Inflammatory macrophage (primary cell): Measurements from ENCODE around the gene AMER2.

ENCODE experiments used
- DNase-seq, 2 donors: peaks; one replicate each; pipeline ENCODE4 v3.0.0-alpha.2; 2020 to 2022
- total RNA-seq, 18 experiments: gene quantifications; one replicate each; lab custom pipeline; 2026; ENCODE audit warnings: mixed read lengths in 6 of 18, inconsistent platforms in 2 of 18; lab: John Stamatoyannopoulos, UW

Gene AMER2, protein sequence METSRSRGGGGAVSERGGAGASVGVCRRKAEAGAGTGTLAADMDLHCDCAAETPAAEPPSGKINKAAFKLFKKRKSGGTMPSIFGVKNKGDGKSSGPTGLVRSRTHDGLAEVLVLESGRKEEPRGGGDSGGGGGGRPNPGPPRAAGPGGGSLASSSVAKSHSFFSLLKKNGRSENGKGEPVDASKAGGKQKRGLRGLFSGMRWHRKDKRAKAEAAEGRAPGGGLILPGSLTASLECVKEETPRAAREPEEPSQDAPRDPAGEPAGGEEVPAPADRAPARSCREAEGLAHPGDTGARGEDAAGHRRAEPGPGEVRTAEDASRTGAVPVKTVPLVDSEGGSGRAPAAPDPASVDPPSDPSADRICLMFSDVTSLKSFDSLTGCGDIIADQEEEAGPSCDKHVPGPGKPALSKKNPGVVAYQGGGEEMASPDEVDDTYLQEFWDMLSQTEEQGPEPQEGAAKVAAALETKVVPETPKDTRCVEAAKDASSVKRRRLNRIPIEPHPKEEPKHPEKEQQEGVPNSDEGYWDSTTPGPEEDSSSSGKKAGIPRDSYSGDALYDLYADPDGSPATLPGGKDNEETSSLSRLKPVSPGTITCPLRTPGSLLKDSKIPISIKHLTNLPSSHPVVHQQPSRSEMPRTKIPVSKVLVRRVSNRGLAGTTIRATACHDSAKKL
- total RNA-seq, result 0 to 0.89 (median 0) reads per million in 18 experiments

DNA sequence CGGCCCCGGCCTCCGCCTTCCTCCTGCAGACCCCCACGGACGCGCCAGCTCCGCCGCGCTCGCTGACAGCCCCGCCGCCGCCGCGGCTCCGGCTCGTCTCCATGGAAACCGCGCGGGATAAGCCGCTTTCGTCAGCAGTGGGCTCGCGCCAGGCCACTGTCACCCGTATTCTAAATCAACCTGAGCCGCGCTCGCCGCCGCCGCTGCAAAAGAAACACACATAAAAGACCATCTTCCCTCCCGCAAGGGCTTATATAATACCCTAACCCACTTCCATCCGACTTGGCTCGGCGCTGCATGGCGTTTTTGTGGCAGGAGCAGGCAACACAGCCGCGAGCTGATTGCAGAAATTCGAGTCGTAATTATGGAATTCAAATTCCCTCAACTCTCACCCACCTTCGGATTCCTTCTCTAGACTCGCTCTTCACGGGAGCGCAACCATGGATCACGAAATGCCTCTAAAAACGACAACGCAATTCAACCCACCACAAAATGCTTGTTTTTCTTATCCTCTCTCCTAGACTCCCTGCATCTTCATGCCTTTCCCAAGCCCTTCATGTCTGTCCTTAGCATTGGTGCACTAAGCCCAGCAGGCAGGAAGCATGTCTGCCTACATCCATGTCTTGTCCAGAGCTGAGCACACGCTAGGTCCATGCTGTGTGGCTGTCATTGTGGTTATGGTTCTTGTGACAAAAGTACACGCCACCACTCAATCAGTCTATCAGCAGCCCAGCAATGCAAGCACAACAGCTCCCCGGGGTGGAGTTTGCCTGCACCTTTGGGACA, at the start of gene AMER2:
Gene AMER2, minus strand, starts transcription at position 772 of the 786 bp plus-strand sequence. Its CDS starts 669 bp downstream, at position 103.
- DNase-seq, result no peak

DNA sequence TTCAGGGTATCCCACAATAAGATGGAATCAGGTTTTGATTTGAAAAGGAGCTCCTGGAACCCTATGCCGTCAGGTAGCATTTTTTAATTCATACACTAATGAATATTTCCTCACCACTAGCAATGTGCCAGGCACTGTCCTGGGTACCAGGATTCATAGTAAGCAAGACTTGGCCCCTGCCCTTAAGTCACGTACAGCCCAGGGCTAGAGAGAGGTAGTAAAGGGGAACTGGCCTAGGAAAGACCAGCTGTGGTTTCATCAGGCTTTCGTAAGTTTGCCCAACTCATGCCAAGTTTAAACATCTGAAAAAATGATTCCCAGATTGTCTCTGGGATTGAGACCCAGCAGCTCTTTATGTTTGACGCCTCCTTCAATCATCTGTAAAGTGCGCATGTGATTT, 45.9 kb upstream of the AMER2 start:
- DNase-seq, result peak; percentile 49 to 51

DNA sequence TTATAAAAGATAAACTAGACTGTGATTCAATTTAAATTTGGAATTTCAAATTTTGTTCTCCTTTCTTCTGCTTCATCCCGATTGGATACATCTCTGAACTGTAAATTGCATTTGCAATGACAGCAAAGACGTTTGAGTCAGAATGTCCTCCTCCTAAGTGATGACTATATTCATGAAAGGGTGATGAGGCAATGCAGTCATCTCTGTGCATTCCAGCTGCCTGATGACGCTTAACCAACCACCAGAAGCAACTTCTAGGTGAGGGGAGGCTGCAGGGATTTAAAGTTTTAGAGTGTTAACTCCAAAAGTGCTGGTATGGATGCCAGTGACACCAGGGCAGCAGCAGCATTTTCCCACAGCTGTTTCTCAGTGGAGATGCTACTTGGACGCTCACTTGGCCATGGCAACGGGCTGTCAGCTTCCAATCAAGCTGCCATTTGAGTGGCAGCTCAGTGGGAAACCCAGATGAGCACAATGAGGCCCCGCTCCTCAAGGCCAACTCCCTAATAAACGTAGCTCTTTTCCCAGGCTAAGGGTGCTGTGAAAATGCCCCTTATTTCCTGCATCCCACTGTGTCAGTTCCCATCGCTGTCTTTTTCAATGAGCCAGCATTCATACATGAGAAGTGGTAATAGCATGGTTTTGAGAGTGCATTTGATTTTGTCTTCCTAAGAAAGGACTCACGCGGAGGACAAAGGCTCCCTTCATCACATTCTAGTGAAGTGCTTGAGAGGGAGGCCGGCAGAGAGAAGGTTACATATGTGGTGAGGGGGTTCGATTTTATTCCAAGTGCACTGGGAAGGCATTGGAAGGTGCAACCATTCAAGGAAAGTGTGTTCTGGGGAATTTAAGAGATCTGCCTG, 45.2 kb upstream of the AMER2 start:
- DNase-seq, result no peak

DNA sequence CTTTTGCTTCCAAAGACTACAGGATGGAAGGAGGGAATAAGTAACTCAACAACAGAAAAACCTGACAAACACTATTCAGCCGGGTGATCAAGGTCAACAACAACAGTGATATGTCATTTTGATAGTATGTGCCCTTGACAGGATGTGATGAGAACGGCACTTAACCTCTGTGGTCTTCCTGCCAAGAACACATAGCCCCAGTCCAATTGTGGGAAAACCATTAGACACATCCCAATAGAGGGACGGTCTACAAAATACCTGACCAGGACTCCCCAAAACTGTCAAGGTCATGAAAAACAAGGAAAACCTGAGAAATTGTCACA, 43.1 kb upstream of the AMER2 start:
- DNase-seq, result no peak

DNA sequence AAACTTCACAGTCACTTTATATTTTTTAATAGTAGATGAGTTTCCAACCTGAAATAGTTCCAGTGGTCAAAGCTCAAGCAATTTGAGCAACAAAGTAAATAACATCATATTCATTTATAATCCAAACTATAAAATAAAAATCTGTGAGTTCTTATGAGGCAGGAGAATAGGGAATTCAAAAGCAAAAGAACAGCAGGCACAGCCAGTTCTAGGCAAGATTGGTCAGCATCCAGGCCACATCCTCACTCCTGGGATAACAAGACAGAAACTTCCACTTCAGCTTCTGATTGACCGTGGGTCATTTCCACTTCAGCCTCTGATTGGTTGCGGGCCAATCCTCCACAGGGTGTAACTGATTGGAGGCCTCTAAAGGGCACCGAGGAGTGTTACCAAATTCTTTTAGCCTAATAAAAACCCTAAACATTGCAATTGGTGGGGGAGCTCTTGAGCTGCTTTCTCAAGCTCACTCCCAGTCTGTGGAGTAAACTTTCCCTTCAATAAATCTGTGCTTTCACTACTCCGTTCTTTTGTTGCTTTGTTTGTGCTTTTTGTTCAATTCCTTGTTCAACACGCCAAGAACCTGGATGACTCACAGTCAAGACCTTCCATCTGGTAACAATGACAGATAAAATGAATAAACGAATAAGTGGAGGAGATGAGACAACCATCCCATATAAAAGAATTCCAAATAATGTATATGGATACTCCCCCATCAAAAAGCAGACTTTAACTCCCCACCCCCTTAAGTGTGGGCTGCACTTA, 42.6 kb upstream of the AMER2 start:
- DNase-seq, result no peak

DNA sequence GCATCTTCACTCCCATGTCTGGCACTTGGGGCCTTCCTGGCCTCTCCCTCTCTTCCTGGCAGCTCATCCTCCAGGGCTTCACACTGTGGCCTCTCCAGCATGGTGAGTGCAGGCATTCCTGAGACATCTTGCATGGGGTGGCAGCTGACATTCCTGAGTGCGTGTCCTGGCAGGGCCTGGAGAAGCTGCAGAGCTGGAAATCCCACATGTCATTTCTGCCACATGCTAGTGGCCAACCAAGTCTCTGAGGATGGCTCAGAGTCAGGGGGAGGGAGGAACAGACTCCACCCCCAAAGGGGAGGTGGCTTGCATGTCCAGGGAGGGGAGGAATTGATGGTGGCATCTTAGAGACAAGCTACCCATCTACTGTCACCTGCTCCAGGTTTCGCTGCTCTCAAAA, 41.6 kb upstream of the AMER2 start:
- DNase-seq, result no peak

DNA sequence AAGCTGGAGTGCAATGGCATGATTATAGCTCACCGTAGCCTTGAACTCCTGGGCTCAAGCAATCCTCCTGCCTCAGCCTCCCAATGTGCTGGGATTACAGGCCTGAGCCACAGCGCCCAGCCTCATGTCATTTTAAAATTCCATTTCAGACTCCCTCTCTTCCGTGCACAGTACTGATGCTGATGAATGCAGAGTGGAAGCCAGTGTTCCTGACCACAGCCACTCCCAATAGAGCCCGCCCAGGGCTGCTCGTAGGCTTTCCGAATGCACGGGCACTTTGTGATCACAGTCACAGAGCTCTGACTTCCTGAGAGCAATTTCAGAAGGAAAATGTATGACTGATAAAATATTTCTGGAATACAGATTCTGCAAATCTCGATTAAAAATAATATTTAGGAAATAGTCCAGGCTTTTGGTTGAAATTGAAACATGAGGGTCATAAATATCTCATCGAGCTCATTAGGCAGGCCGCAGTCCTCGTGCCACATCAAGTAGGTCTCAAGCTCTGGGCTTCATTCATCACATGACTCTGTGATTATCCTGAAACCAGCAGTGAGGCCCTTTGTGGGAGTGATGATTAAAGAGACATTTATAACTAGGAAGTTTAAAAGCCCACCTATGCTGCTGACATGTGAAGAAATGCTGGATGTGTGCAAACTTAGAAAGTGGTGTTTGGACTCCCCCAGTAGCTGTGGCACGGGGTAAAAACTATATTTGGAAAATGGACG, 38.9 kb upstream of the AMER2 start:
- no peak for DNase-seq

DNA sequence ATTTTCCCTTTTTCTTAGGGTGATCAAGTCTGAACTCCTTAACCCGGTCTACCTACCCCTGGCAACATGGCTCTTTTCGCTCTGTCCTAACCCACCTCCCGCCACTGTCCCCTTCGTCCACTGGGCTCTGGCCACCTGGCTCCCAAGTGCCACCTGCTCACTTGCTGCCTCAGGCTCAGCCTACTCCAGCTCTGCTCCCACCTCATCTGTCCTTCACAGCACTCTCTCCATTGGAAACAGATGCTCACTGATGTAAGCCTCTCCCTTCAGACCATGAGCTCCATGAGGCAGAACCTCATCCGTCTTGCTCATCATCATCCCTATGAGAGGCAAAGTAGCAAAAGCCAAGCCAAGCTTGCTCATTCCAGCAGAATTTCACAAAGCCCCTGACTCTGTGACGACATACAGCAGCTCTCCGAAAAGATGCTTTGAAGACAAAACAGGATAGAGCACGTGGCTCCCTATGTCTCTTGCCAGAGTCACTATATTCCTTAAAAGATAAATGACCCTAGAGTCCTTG, 35.3 kb upstream of the AMER2 start:
- no peak for DNase-seq

DNA sequence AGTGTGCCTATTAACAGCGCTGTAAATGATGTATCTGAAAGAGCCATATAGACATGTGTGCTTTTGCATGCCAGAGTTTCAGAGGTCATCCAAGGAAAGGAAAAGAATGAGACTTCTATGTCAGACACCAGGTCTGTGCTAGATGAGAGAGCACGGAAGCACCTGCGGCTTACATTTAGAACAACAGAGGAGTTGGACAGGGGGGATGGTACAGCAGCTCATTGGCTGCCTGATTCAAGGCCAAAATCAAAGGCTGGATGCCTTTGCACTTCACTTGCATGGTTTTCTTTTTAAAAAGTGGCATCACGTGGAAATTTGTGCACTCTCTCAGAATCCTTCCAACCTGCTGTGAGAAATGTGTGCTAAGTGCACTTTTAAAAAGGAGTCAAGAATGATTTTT, 32.8 kb upstream of the AMER2 start:
- no peak for DNase-seq

DNA sequence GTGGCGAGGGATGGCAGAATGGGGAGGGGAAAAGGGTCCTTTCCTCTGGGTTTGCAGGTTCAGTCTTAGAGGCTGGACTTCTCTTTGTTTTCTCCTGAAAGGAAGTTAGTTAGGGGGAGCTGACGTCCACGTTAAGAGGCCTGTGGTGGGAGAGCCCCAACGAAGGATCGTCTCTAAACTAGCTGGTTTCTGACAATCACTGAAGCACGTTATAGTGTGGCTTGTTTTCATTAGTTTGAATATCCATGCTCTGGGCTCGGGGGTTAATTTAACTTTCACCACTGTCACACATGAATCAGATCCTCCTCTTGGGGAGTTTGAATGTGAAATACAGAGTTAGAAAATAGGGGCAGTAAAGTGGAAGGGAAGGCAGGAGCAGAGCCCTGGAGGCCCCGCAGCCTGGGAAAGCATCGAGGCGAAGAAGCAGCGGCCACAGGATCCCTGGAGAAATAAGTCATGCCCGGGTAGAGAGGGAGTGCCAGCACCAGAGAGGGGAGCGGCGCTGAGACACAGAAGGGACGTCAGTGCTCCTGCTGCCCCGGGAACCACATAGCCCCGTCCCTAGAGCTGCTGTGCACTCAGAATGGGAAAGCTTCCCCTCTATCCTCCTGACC, 31.1 kb upstream of the AMER2 start:
- DNase-seq, result no peak

DNA sequence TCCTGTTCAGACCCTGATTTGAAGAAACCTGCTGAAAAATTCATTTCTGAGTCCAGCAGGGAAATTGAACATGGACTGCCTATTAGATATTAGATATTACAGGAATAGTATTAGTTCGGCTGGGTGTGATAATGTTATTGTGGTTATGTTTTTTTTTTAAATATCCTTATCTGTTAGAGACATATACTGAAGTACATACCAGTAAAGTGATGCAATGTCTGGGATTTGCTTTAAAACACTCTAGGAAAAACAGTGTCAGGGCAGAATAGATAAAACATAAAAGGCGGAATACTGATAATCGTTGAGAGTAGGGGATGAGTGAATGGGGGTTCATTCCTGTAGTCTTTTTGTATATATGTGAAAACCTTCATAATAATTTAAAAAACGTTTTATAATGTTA, 28.7 kb upstream of the AMER2 start:
- DNase-seq, result no peak

DNA sequence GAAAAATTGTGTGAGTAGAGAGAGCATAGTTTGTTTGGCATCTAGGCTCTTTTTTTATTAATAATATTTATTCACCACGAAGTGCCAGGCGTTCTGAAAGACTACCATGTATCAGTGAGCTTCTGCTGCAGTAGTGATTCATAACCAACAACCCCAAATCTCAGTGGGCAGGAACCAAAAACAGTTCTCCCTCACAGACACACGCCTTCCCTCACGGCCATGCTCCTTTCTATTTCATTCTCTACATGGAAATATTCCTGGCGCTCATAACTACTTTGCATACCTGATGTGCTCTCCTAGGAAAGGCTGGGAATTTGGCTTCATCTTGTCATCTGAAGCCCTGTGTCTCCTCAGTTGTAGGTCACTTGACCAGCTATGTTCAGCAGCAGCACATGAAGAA, 26.6 kb upstream of the AMER2 start:
- DNase-seq, result no peak

DNA sequence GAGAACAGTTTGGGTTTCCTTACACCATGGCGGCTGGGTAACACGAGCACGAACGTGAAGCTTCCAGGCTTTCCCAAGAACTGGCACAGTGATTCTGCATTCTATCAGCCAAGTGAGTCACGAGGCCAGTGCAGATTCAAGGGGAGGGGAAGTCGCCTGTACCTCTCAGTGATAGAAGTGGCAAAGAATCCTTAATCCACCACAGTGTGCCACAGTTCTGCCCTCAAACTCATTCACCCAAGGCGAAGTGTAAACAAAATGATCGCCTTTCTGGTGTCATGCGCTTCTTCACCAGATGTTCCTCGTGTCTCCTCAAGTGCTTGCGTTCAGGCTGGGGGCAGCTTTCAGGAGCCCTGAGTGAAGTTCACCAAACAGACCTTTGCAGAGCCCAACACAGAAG, 24.9 kb upstream of the AMER2 start:
- DNase-seq, result no peak

DNA sequence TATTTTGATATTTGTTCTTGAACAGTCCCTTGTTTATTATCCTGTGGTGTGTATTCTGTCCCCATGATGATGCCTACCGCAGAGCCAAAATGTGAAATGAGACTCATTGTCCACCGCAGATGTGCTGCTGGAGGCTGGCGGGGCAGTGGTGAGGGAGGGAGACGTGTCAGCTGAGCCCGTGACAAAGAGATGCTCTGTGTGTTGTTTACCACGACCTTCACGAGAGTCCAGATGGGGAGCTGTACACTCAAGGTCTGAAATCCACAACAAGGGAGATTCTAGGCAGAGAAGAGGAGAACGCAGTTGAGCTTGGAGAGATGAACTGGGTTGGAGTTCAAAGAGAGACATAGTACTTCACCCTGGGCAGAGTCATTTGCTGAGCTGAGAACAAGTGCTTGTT, 20.8 kb upstream of the AMER2 start:
- DNase-seq, result no peak

DNA sequence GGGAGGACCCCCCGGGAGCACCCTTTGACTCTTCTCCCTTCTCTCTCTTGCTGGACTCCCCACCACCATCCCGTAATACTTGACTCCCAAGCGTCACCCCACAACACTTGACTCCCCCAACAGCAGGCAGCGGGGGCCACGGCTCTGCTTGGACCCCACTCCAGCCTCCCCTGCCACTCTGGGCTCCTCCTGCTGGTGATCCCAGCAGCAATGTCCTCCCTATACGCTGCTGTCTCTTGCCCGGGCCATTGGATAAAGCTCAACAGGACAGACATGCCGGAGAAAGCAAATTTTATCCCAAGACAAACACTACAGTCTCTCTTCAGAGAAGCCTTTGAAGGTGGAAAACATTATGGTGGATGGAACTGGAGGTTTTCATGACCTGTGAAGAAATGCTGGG, 20.4 kb upstream of the AMER2 start:
- no peak for DNase-seq

DNA sequence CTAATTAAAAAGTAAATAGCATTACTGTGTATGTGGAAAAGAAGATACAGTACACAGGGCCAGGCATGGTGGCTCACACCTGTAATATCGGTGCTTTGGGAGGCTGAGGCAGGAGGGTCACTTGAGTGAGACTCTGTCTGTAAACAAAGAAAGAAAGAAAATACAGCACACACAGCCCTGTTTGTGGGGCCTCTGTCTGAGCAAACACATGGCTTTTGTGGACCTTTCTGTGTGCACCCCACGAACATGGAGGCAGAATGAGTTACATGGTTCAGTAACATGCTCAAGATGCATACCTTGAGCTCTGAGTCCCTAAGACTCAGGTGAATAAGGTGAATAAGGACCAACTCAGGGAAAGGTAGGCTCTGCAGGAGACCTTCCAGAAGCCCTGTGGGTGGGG, 20.0 kb upstream of the AMER2 start:
- DNase-seq, result no peak

DNA sequence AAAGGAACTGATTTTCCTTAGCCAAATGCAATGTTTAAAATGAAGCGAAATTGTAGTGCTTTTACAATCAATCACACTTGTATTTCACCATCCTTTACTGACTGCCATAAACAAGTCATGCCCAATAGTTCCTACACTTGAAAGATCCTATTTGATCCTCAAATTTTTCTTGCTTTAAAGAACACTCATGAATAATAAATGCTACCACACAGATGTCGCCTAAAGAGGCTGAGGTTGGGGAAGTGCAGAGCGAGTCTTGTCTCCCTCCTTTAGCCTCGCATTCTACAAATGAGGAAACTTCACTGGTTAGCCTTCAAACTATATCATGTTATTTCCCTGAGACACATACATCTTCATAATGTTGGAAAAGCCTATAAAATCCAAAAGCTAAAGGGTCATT, 18.7 kb upstream of the AMER2 start:
- no peak for DNase-seq

DNA sequence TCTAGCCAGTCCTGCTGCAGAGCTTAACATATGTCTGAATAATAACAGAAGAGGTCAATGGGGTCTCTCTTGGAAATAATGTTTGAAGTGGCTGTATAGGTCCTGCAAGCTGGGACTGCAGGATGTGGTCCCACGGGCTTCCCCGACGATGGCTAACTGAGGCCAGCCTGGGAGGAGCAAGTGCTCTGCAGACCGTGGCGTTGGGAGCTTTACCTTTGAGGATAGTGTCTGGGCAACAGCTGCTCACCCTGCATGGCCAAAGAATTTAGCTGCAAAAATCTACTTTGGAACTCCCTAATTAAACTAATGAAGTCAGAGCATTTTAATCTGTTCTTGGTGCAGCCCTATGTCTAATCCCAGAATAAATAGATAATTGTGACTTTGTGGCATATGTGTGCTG, 18.2 kb upstream of the AMER2 start:
- no peak for DNase-seq

DNA sequence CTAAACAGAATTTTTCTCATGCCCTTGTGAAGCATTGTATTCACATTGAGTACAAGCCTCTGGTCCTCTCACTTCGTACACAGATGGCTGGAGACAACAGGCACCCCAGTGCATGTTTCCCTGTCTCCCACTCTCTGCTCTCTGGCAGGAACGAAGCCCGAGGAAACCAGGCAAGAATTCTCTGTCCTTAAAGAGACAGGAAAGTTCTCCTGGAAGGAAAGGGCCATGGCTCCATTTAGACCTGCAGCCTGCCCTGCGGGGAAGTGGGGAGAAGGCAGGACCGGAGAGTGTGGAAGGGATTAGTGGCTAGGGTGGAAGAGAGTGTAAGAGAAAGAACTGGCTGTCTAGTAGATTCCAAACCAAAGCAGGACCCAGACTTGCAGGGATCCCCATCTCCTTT, 15.5 kb upstream of the AMER2 start:
- DNase-seq, result no peak

DNA sequence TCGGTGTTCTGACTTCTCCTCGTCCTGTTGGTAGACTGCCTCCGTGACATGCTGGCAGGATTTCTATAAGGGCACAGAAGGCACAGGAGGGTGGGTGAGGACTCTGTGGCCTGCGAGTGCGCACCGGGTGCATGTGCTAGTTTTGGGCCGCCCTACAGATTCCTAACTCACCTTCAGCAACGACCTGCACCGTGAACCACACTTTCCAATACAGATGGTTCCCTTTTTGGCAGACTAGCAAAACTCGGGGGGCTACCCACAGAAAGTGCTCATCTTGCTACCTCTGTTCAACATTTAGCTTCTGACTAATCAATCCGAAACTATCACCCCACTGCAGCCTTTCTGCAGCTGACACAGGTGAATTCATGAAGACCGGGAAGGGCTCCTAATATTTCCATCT, 14.1 kb upstream of the AMER2 start:
- DNase-seq, result no peak
